Mammary epithelial cell (primary cell): ENCODE data around the gene ZNF2.

Source experiments
- CTCF ChIP-seq, 2 donors: IDR thresholded peaks in 1 of 2; conservative IDR thresholded peaks in 1 of 2; 2 replicates each; pipeline ENCODE4 v1.5.1; 2011 to 2012; ENCODE audit warnings: inconsistent platforms in 2 of 2, low read length in 2 of 2, mild to moderate bottlenecking in 2 of 2, control low read depth in 1 of 2, low read depth in 1 of 2; ENCODE audit not compliant: insufficient read depth in 1 of 2; ENCODE audit errors: extremely low read depth in 1 of 2
- EZH2 ChIP-seq: IDR thresholded peaks from 2 replicates; pipeline ENCODE4 v1.6.1; 2012; ENCODE audit warnings: low read length, inconsistent platforms, borderline replicate concordance

- TF ChIP-seq EZH2 (no peak), CTCF (conservative IDR thresholded peaks at IDR 0.05 in 1 of 2, IDR thresholded peaks at IDR 0.05 in 1 of 2; ENCODE audit: extremely low read depth in 1 of 2, insufficient read depth in 1 of 2, low read depth in 1 of 2, low read length in 2 of 2) (no peak)
Observed at GRCh38 chr2:95165030-95165370, 609 bp upstream of the ZNF2 start.
